T-helper 2 cell treated with Interferon-gamma antibody and Interleukin-4, amounts not matched to agents 5 μg/mL and 100 μg/mL, for 36 hours (primary cell): ENCODE data around the gene KLHL29.

Source experiments
- DNase-seq: peaks from one replicate; pipeline ENCODE4 v3.0.0; 2021; ENCODE audit warnings: low spot score
- H3K27ac Mint-ChIP-seq: one replicate; pipeline ENCODE4 v1.8.0; 2021; ENCODE audit warnings: mild to moderate bottlenecking, mixed read lengths
- H3K27me3 Mint-ChIP-seq: one replicate; pipeline ENCODE4 v1.8.0; 2021; ENCODE audit warnings: low read depth, mixed read lengths
- H3K36me3 Mint-ChIP-seq: one replicate; pipeline ENCODE4 v1.8.0; 2021; ENCODE audit warnings: low read depth, mixed read lengths
- H3K4me1 Mint-ChIP-seq: one replicate; pipeline ENCODE4 v1.8.0; 2021; ENCODE audit warnings: low read depth, mixed read lengths
- H3K4me3 Mint-ChIP-seq: one replicate; pipeline ENCODE4 v1.8.0; 2022; ENCODE audit warnings: mild to moderate bottlenecking, moderate library complexity, mixed read lengths
- H3K9me3 Mint-ChIP-seq: one replicate; pipeline ENCODE4 v1.8.0; 2021; ENCODE audit warnings: mixed read lengths

Gene KLHL29

GRCh38 chr2:23621616-23622015, 236.6 kb downstream of the KLHL29 start:
- no peaks in the 10 kb centered on the region for H3K27me3 Mint-ChIP-seq
- H3K9me3 Mint-ChIP-seq, result peaks cover 16% of the 10 kb centered on the region
- no peaks in the 10 kb centered on the region for H3K4me1 Mint-ChIP-seq
- no peak overlapping the region for H3K4me3 Mint-ChIP-seq
- no peak for DNase-seq
- no peak overlapping the region for H3K27ac Mint-ChIP-seq
- no peaks in the 10 kb centered on the region for H3K36me3 Mint-ChIP-seq

- Mint-ChIP-seq H3K9me3 (peaks cover 16% of the 10 kb centered on the region), H3K4me1 (no peaks in the 10 kb centered on the region), H3K4me3 (no peak overlapping the region), H3K27me3 (no peaks in the 10 kb centered on the region), H3K27ac (no peak overlapping the region), H3K36me3 (no peaks in the 10 kb centered on the region)
- no peak for DNase-seq
Observed at GRCh38 chr2:23622466-23622865, 237.5 kb downstream of the KLHL29 start.

- H3K4me3 Mint-ChIP-seq, result no peak overlapping the region
- no peaks in the 10 kb centered on the region for H3K27me3 Mint-ChIP-seq
- H3K36me3 Mint-ChIP-seq, result no peaks in the 10 kb centered on the region
- DNase-seq, result no peak
- peaks cover 16% of the 10 kb centered on the region for H3K9me3 Mint-ChIP-seq
- H3K27ac Mint-ChIP-seq, result no peak overlapping the region
- no peaks in the 10 kb centered on the region for H3K4me1 Mint-ChIP-seq
Observed at GRCh38 chr2:23622966-23623675, 238.1 kb downstream of the KLHL29 start.

- Mint-ChIP-seq H3K27ac (no peak overlapping the region), H3K9me3 (peaks cover 16% of the 10 kb centered on the region), H3K27me3 (no peaks in the 10 kb centered on the region), H3K36me3 (no peaks in the 10 kb centered on the region), H3K4me1 (no peaks in the 10 kb centered on the region), H3K4me3 (no peak overlapping the region)
- no peak for DNase-seq
Observed at GRCh38 chr2:23624378-23624777, 239.4 kb downstream of the KLHL29 start.

- peaks cover 16% of the 10 kb centered on the region for H3K9me3 Mint-ChIP-seq
- no peaks in the 10 kb centered on the region for H3K36me3 Mint-ChIP-seq
- no peak overlapping the region for H3K27ac Mint-ChIP-seq
- DNase-seq, result no peak
- H3K4me3 Mint-ChIP-seq, result no peak overlapping the region
- no peaks in the 10 kb centered on the region for H3K4me1 Mint-ChIP-seq
- no peaks in the 10 kb centered on the region for H3K27me3 Mint-ChIP-seq
Observed at GRCh38 chr2:23624915-23625314, 239.9 kb downstream of the KLHL29 start.

GRCh38 chr2:23625726-23626125, 240.7 kb downstream of the KLHL29 start:
- no peak for DNase-seq
- Mint-ChIP-seq H3K9me3 (peaks cover 16% of the 10 kb centered on the region), H3K4me3 (no peak overlapping the region), H3K36me3 (no peaks in the 10 kb centered on the region), H3K27me3 (no peaks in the 10 kb centered on the region), H3K27ac (no peak overlapping the region), H3K4me1 (no peaks in the 10 kb centered on the region)

- no peaks in the 10 kb centered on the region for H3K4me1 Mint-ChIP-seq
- H3K9me3 Mint-ChIP-seq, result peaks cover 16% of the 10 kb centered on the region
- no peaks in the 10 kb centered on the region for H3K27me3 Mint-ChIP-seq
- H3K27ac Mint-ChIP-seq, result no peak overlapping the region
- no peak overlapping the region for H3K4me3 Mint-ChIP-seq
- no peak for DNase-seq
- H3K36me3 Mint-ChIP-seq, result no peaks in the 10 kb centered on the region
Observed at GRCh38 chr2:23626701-23627230, 241.8 kb downstream of the KLHL29 start.

- Mint-ChIP-seq H3K9me3 (peaks cover 16% of the 10 kb centered on the region), H3K27me3 (no peaks in the 10 kb centered on the region), H3K36me3 (no peaks in the 10 kb centered on the region), H3K4me1 (no peaks in the 10 kb centered on the region), H3K27ac (no peak overlapping the region), H3K4me3 (no peak overlapping the region)
- DNase-seq, result no peak
Observed at GRCh38 chr2:23627236-23628009, 242.4 kb downstream of the KLHL29 start.

GRCh38 chr2:23628926-23629771, 244.2 kb downstream of the KLHL29 start:
- H3K4me3 Mint-ChIP-seq, result no peak overlapping the region
- H3K36me3 Mint-ChIP-seq, result no peaks in the 10 kb centered on the region
- no peak for DNase-seq
- peaks cover 5% of the 10 kb centered on the region for H3K9me3 Mint-ChIP-seq
- no peaks in the 10 kb centered on the region for H3K4me1 Mint-ChIP-seq
- no peak overlapping the region for H3K27ac Mint-ChIP-seq
- H3K27me3 Mint-ChIP-seq, result no peaks in the 10 kb centered on the region

GRCh38 chr2:23629772-23630480, 244.9 kb downstream of the KLHL29 start:
- Mint-ChIP-seq H3K9me3 (no peaks in the 10 kb centered on the region), H3K27ac (no peak overlapping the region), H3K4me3 (no peak overlapping the region), H3K27me3 (no peaks in the 10 kb centered on the region), H3K36me3 (no peaks in the 10 kb centered on the region), H3K4me1 (no peaks in the 10 kb centered on the region)
- no peak for DNase-seq

GRCh38 chr2:23630961-23631360, 246.0 kb downstream of the KLHL29 start:
- Mint-ChIP-seq H3K27ac (no peak overlapping the region), H3K27me3 (no peaks in the 10 kb centered on the region), H3K9me3 (no peaks in the 10 kb centered on the region), H3K36me3 (no peaks in the 10 kb centered on the region), H3K4me1 (no peaks in the 10 kb centered on the region), H3K4me3 (no peak overlapping the region)
- no peak for DNase-seq

- no peak overlapping the region for H3K27ac Mint-ChIP-seq
- DNase-seq, result no peak
- no peaks in the 10 kb centered on the region for H3K4me1 Mint-ChIP-seq
- H3K27me3 Mint-ChIP-seq, result no peaks in the 10 kb centered on the region
- no peak overlapping the region for H3K4me3 Mint-ChIP-seq
- H3K9me3 Mint-ChIP-seq, result no peaks in the 10 kb centered on the region
- H3K36me3 Mint-ChIP-seq, result no peaks in the 10 kb centered on the region
Observed at GRCh38 chr2:23631389-23631788, 246.4 kb downstream of the KLHL29 start.

- no peaks in the 10 kb centered on the region for H3K9me3 Mint-ChIP-seq
- H3K27ac Mint-ChIP-seq, result no peak overlapping the region
- H3K4me1 Mint-ChIP-seq, result no peaks in the 10 kb centered on the region
- DNase-seq, result no peak
- no peaks in the 10 kb centered on the region for H3K27me3 Mint-ChIP-seq
- no peak overlapping the region for H3K4me3 Mint-ChIP-seq
- H3K36me3 Mint-ChIP-seq, result no peaks in the 10 kb centered on the region
Observed at GRCh38 chr2:23632386-23632785, 247.4 kb downstream of the KLHL29 start.
